ENCODE results near the gene CACFD1. TPM values are rescaled to one million over a fixed set of nuclear protein-coding genes. Genes with fewer than 3 reads are reported as not detected.
A peak's percentile ranks its signal among the peaks of the same experiment; 100 is the strongest.

CACFD1 gene
- total and polyA plus RNA-seq, 2 of the 13 experiments (the other 11 are each of a cell fraction or from before 2014, with no cell fraction given): 13.8 to 14.6 TPM

GRCh38 chr9:133417541-133418461 lies 42.0 kb upstream of the CACFD1 start, which contains the start of gene REXO4 (continued):
- TF ChIP-seq MLLT10 (CRISPR knock-in tag; IDR thresholded peaks at IDR 0.05) (no peak), ZBTB3 (CRISPR knock-in tag; IDR thresholded peaks at IDR 0.05; ENCODE audit: borderline replicate concordance, low read depth) (peak; percentile 48; the same call in 1 of the 2 replicates), MEIS1 (CRISPR knock-in tag; IDR thresholded peaks at IDR 0.05; ENCODE audit: borderline replicate concordance) (0 out of 2 replicates have a peak, but pooled peaks have one; percentile 61), REPIN1 (CRISPR knock-in tag; IDR thresholded peaks at IDR 0.05; ENCODE audit: borderline replicate concordance, low read depth) (peak; percentile 65), HCFC1 (IDR thresholded peaks at IDR 0.05; ENCODE audit: low read depth, low read length) (peak; percentile 70), SUZ12 (IDR thresholded peaks at IDR 0.05; ENCODE audit: low read depth, low read length) (no peak), FOXO1 (CRISPR knock-in tag; IDR thresholded peaks at IDR 0.05) (peak; percentile 69), SALL2 (CRISPR knock-in tag; IDR thresholded peaks at IDR 0.05) (peak; percentile 83), ZBTB1 (CRISPR knock-in tag; IDR thresholded peaks at IDR 0.05; ENCODE audit: borderline replicate concordance) (no peak), SKIL (CRISPR knock-in tag; IDR thresholded peaks at IDR 0.05; ENCODE audit: borderline replicate concordance) (peak; percentile 79), PAX8 (CRISPR knock-in tag; IDR thresholded peaks at IDR 0.05; ENCODE audit: borderline replicate concordance) (no peak; the same call in 1 of the 2 replicates), ZNF33A (CRISPR knock-in tag; IDR thresholded peaks at IDR 0.05; ENCODE audit: borderline replicate concordance) (peak; percentile 94; the same call in 1 of the 2 replicates), NR3C1 (CRISPR knock-in tag; IDR thresholded peaks at IDR 0.05) (no peak), TMF1 (CRISPR knock-in tag; IDR thresholded peaks at IDR 0.05; ENCODE audit: low read depth) (no peak), ISX (CRISPR knock-in tag; conservative IDR thresholded peaks at IDR 0.05) (no peak), SMARCC2 (IDR thresholded peaks at IDR 0.05) (no peak), ATF4 (CRISPR knock-in tag; IDR thresholded peaks at IDR 0.05) (peak in 1 of 2 experiments; percentile 87; a peak in 2 of 4 replicates), MZF1 (CRISPR knock-in tag; IDR thresholded peaks at IDR 0.05; ENCODE audit: borderline replicate concordance) (no peak), ZNF550 (CRISPR knock-in tag; IDR thresholded peaks at IDR 0.05; ENCODE audit: borderline replicate concordance) (no peak), KLF6 (CRISPR knock-in tag; IDR thresholded peaks at IDR 0.05) (peak; percentile 55; the same call in 1 of the 2 replicates), MAF1 (CRISPR knock-in tag; IDR thresholded peaks at IDR 0.05; ENCODE audit: borderline replicate concordance) (peak; percentile 64; the same call in 1 of the 2 replicates), ZNF260 (CRISPR knock-in tag; IDR thresholded peaks at IDR 0.05; ENCODE audit: borderline replicate concordance, low read depth) (0 out of 2 replicates have a peak, but pooled peaks have one; percentile 76), FOXP4 (CRISPR knock-in tag; IDR thresholded peaks at IDR 0.05) (no peak)

Measured in HepG2 (cell line).